Measurements from ENCODE around the gene MOV10. TPM values are rescaled to one million over a fixed set of nuclear protein-coding genes. Genes with fewer than 3 reads are reported as not detected.

Gene MOV10
- polyA plus RNA-seq, 2 donors = 43.2 to 67.6 TPM

- WGBS, 2 donors = 4 to 6% methylated on average over 17 to 18 of the region's 18 CpGs
- Histone ChIP-seq H3K4me1 (ENCODE audit: control insufficient read depth in 2 of 2, insufficient read depth in 2 of 2, low read length in 1 of 2) (no peaks in the 10 kb centered on the region), H3K27me3 (ENCODE audit: control insufficient read depth in 1 of 2, insufficient read depth in 2 of 2, low read length in 2 of 2) (no peaks in the 10 kb centered on the region), H3K36me3 (ENCODE audit: control insufficient read depth in 2 of 2, insufficient read depth in 2 of 2, low read length in 1 of 2) (peaks cover 0 to 2% of the 10 kb centered on the region in 2 donors), H3K27ac (ENCODE audit: low read depth in 2 of 2, low read length in 1 of 2) (peak overlapping the region; percentile 90 to 93), H3K9me3 (ENCODE audit: control insufficient read depth in 2 of 2, insufficient read depth in 1 of 2, low read depth in 1 of 2, low read length in 1 of 2) (no peaks in the 10 kb centered on the region), H3K4me3 (ENCODE audit: low read depth in 1 of 2, low read length in 2 of 2) (peak overlapping the region; percentile 85 to 93)
These were observed 643 bp upstream of the MOV10 start for GRCh38 chr1:112673592-112674439.

- 0 to 1% methylated on average over 55 to 68 of the region's 68 CpGs for WGBS, 2 donors
- H3K9me3 ChIP-seq (ENCODE audit: control insufficient read depth in 2 of 2, insufficient read depth in 1 of 2, low read depth in 1 of 2, low read length in 1 of 2) = no peaks in the 10 kb centered on the region
- no peaks in the 10 kb centered on the region for H3K36me3 ChIP-seq (ENCODE audit: control insufficient read depth in 2 of 2, insufficient read depth in 2 of 2, low read length in 1 of 2)
- no peaks in the 10 kb centered on the region for H3K27me3 ChIP-seq (ENCODE audit: control insufficient read depth in 1 of 2, insufficient read depth in 2 of 2, low read length in 2 of 2)
- no peaks in the 10 kb centered on the region for H3K4me1 ChIP-seq (ENCODE audit: control insufficient read depth in 2 of 2, insufficient read depth in 2 of 2, low read length in 1 of 2)
- peak overlapping the region; percentile 85 to 93 for H3K4me3 ChIP-seq (ENCODE audit: low read depth in 1 of 2, low read length in 2 of 2)
- H3K27ac ChIP-seq (ENCODE audit: low read depth in 2 of 2, low read length in 1 of 2) = peak overlapping the region; percentile 90 to 93
These were observed 698 bp downstream of the MOV10 start for GRCh38 chr1:112674986-112675727.

- peak overlapping the region; percentile 85 to 93 for H3K4me3 ChIP-seq (ENCODE audit: low read depth in 1 of 2, low read length in 2 of 2)
- H3K27ac ChIP-seq (ENCODE audit: low read depth in 2 of 2, low read length in 1 of 2) = peak overlapping the region; percentile 90 to 93
- no peaks in the 10 kb centered on the region for H3K27me3 ChIP-seq (ENCODE audit: control insufficient read depth in 1 of 2, insufficient read depth in 2 of 2, low read length in 2 of 2)
- no peaks in the 10 kb centered on the region for H3K36me3 ChIP-seq (ENCODE audit: control insufficient read depth in 2 of 2, insufficient read depth in 2 of 2, low read length in 1 of 2)
- no peaks in the 10 kb centered on the region for H3K4me1 ChIP-seq (ENCODE audit: control insufficient read depth in 2 of 2, insufficient read depth in 2 of 2, low read length in 1 of 2)
- 39 to 41% methylated on average over 7 of the region's 7 CpGs for WGBS, 2 donors
- H3K9me3 ChIP-seq (ENCODE audit: control insufficient read depth in 2 of 2, insufficient read depth in 1 of 2, low read depth in 1 of 2, low read length in 1 of 2) = no peaks in the 10 kb centered on the region
These were observed 1.4 kb downstream of the MOV10 start for GRCh38 chr1:112675728-112676381.

- no peak overlapping the region for H3K4me3 ChIP-seq (ENCODE audit: low read depth in 1 of 2, low read length in 2 of 2)
- no peaks in the 10 kb centered on the region for H3K9me3 ChIP-seq (ENCODE audit: control insufficient read depth in 2 of 2, insufficient read depth in 1 of 2, low read depth in 1 of 2, low read length in 1 of 2)
- H3K27ac ChIP-seq (ENCODE audit: low read depth in 2 of 2, low read length in 1 of 2) = no peak overlapping the region
- no peaks in the 10 kb centered on the region for H3K27me3 ChIP-seq (ENCODE audit: control insufficient read depth in 1 of 2, insufficient read depth in 2 of 2, low read length in 2 of 2)
- no peaks in the 10 kb centered on the region for H3K36me3 ChIP-seq (ENCODE audit: control insufficient read depth in 2 of 2, insufficient read depth in 2 of 2, low read length in 1 of 2)
- no peaks in the 10 kb centered on the region for H3K4me1 ChIP-seq (ENCODE audit: control insufficient read depth in 2 of 2, insufficient read depth in 2 of 2, low read length in 1 of 2)
- WGBS, 2 donors = 84 to 85% methylated on average over 3 of the region's 3 CpGs
These were observed 2.1 kb downstream of the MOV10 start for GRCh38 chr1:112676543-112676942.

GRCh38 chr1:112677501-112677900 lies 3.0 kb downstream of the MOV10 start:
- H3K4me1 ChIP-seq (ENCODE audit: control insufficient read depth in 2 of 2, insufficient read depth in 2 of 2, low read length in 1 of 2) = no peaks in the 10 kb centered on the region
- no peaks in the 10 kb centered on the region for H3K9me3 ChIP-seq (ENCODE audit: control insufficient read depth in 2 of 2, insufficient read depth in 1 of 2, low read depth in 1 of 2, low read length in 1 of 2)
- no peaks in the 10 kb centered on the region for H3K27me3 ChIP-seq (ENCODE audit: control insufficient read depth in 1 of 2, insufficient read depth in 2 of 2, low read length in 2 of 2)
- no peak overlapping the region for H3K4me3 ChIP-seq (ENCODE audit: low read depth in 1 of 2, low read length in 2 of 2)
- H3K36me3 ChIP-seq (ENCODE audit: control insufficient read depth in 2 of 2, insufficient read depth in 2 of 2, low read length in 1 of 2) = no peaks in the 10 kb centered on the region
- 97 to 98% methylated on average over 4 of the region's 4 CpGs for WGBS, 2 donors
- H3K27ac ChIP-seq (ENCODE audit: low read depth in 2 of 2, low read length in 1 of 2) = no peak overlapping the region

GRCh38 chr1:112678605-112679004 lies 4.1 kb downstream of the MOV10 start:
- H3K4me1 ChIP-seq (ENCODE audit: control insufficient read depth in 2 of 2, insufficient read depth in 2 of 2, low read length in 1 of 2) = no peaks in the 10 kb centered on the region
- 69 to 86% methylated on average over 3 of the region's 3 CpGs for WGBS, 2 donors
- no peaks in the 10 kb centered on the region for H3K27me3 ChIP-seq (ENCODE audit: control insufficient read depth in 1 of 2, insufficient read depth in 2 of 2, low read length in 2 of 2)
- H3K27ac ChIP-seq (ENCODE audit: low read depth in 2 of 2, low read length in 1 of 2) = no peak overlapping the region
- H3K36me3 ChIP-seq (ENCODE audit: control insufficient read depth in 2 of 2, insufficient read depth in 2 of 2, low read length in 1 of 2) = no peaks in the 10 kb centered on the region
- H3K4me3 ChIP-seq (ENCODE audit: low read depth in 1 of 2, low read length in 2 of 2) = no peak overlapping the region
- no peaks in the 10 kb centered on the region for H3K9me3 ChIP-seq (ENCODE audit: control insufficient read depth in 2 of 2, insufficient read depth in 1 of 2, low read depth in 1 of 2, low read length in 1 of 2)

GRCh38 chr1:112685913-112686312 lies 11.5 kb downstream of the MOV10 start:
- 84 to 92% methylated on average over 5 of the region's 5 CpGs for WGBS, 2 donors
- peaks cover 0 to 3% of the 10 kb centered on the region in 2 donors for H3K36me3 ChIP-seq (ENCODE audit: control insufficient read depth in 2 of 2, insufficient read depth in 2 of 2, low read length in 1 of 2)
- H3K4me1 ChIP-seq (ENCODE audit: control insufficient read depth in 2 of 2, insufficient read depth in 2 of 2, low read length in 1 of 2) = peaks cover 0 to 7% of the 10 kb centered on the region in 2 donors
- H3K4me3 ChIP-seq (ENCODE audit: low read depth in 1 of 2, low read length in 2 of 2) = no peak overlapping the region
- H3K9me3 ChIP-seq (ENCODE audit: control insufficient read depth in 2 of 2, insufficient read depth in 1 of 2, low read depth in 1 of 2, low read length in 1 of 2) = no peaks in the 10 kb centered on the region
- H3K27me3 ChIP-seq (ENCODE audit: control insufficient read depth in 1 of 2, insufficient read depth in 2 of 2, low read length in 2 of 2) = no peaks in the 10 kb centered on the region
- no peak overlapping the region for H3K27ac ChIP-seq (ENCODE audit: low read depth in 2 of 2, low read length in 1 of 2)

- 63 to 74% methylated on average over 3 of the region's 3 CpGs for WGBS, 2 donors
- Histone ChIP-seq H3K4me3 (ENCODE audit: low read depth in 1 of 2, low read length in 2 of 2) (no peak overlapping the region), H3K27me3 (ENCODE audit: control insufficient read depth in 1 of 2, insufficient read depth in 2 of 2, low read length in 2 of 2) (no peaks in the 10 kb centered on the region), H3K9me3 (ENCODE audit: control insufficient read depth in 2 of 2, insufficient read depth in 1 of 2, low read depth in 1 of 2, low read length in 1 of 2) (no peaks in the 10 kb centered on the region), H3K4me1 (ENCODE audit: control insufficient read depth in 2 of 2, insufficient read depth in 2 of 2, low read length in 1 of 2) (peaks cover 0 to 7% of the 10 kb centered on the region in 2 donors), H3K27ac (ENCODE audit: low read depth in 2 of 2, low read length in 1 of 2) (no peak overlapping the region), H3K36me3 (ENCODE audit: control insufficient read depth in 2 of 2, insufficient read depth in 2 of 2, low read length in 1 of 2) (peaks cover under 1 to 3% of the 10 kb centered on the region in 2 donors)
These were observed 12.0 kb downstream of the MOV10 start for GRCh38 chr1:112686417-112686816.

- no peak overlapping the region for H3K4me3 ChIP-seq (ENCODE audit: low read depth in 1 of 2, low read length in 2 of 2)
- H3K4me1 ChIP-seq (ENCODE audit: control insufficient read depth in 2 of 2, insufficient read depth in 2 of 2, low read length in 1 of 2) = peaks cover 0 to 7% of the 10 kb centered on the region in 2 donors
- no peaks in the 10 kb centered on the region for H3K9me3 ChIP-seq (ENCODE audit: control insufficient read depth in 2 of 2, insufficient read depth in 1 of 2, low read depth in 1 of 2, low read length in 1 of 2)
- H3K36me3 ChIP-seq (ENCODE audit: control insufficient read depth in 2 of 2, insufficient read depth in 2 of 2, low read length in 1 of 2) = peaks cover 5 to 7% of the 10 kb centered on the region in 2 donors
- 87 to 90% methylated on average over 4 of the region's 4 CpGs for WGBS, 2 donors
- no peaks in the 10 kb centered on the region for H3K27me3 ChIP-seq (ENCODE audit: control insufficient read depth in 1 of 2, insufficient read depth in 2 of 2, low read length in 2 of 2)
- peak overlapping the region in 1 of 2 donors; percentile 24 for H3K27ac ChIP-seq (ENCODE audit: low read depth in 2 of 2, low read length in 1 of 2)
These were observed 12.4 kb downstream of the MOV10 start for GRCh38 chr1:112686835-112687234.

All from esophagus (tissue), 2 donors.